Spleen (tissue), 7 donors: ENCODE measurements around the gene GBP3.

ENCODE experiments used
- CTCF ChIP-seq, 11 experiments: fragments of 200-600 bp in 7 of 11; fragments of 450-650 bp in 4 of 11; sonication (generic) in 4 of 11; IDR thresholded peaks in 8 of 11; conservative IDR thresholded peaks in 3 of 11; 1 replicate in 7 of 11; 2 replicates in 4 of 11; pipeline versions ENCODE4 v1.4.0 to v1.8.0; 2016 to 2021; ENCODE audit warnings: antibody characterized with exemption in 11 of 11, inconsistent platforms in 4 of 11, mild to moderate bottlenecking in 1 of 11
- POLR2A ChIP-seq, 3 donors: fragments of 450-650 bp; IDR thresholded peaks; one replicate each; pipeline ENCODE4 v1.5.1; 2017; ENCODE audit warnings: antibody characterized with exemption in 3 of 3, mild to moderate bottlenecking in 1 of 3
- POLR2AphosphoS5 ChIP-seq, 3 donors: sonication (generic); formaldehyde crosslinking; IDR thresholded peaks; one replicate each; pipeline ENCODE4 v1.5.1; 2017; ENCODE audit warnings: antibody characterized with exemption in 3 of 3
- donor health status: DM: no; HTN: no; CAD: no; lungs with moderate emphysema.
- donor health status: DM: no; HTN: no; CAD: no.
- donor health status: DM: no; HTN: no; CAD: no.

DNA sequence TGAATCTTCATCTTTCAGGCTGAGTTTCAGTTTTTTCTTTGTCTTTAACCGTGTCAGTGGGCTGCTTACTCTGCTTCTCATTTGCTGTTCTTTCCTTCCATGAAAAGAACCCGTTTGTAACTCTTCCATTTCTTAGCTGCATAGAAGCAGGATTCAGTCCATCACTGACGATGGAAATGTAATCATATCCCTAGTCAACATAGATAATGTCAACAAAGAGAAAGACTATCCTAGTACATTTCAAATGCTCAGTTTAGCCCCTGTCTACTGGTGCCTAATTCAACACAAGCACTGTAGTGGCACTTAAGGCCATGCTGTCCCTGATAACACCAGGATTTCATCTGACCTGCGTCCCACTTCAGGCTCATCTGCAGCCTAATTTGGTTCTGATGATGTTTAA, 42.0 kb upstream of the GBP3 start:
- TF ChIP-seq CTCF (IDR thresholded peaks at IDR 0.05 in 8 of 11, conservative IDR thresholded peaks at IDR 0.05 in 3 of 11), result no peak
- TF ChIP-seq POLR2A (IDR thresholded peaks at IDR 0.05), result no peak
- TF ChIP-seq POLR2AphosphoS5 (IDR thresholded peaks at IDR 0.05), result no peak
